GM21825 (cell line): ENCODE results near the gene EFNA5.

Experiments
- ATAC-seq: cut with Tn5 transposase; IDR thresholded peaks from one replicate; pipeline ENCODE4 v1.9.1; 2021; ENCODE audit warnings: mild to moderate bottlenecking, moderate library complexity; ENCODE audit not compliant: unreplicated experiment

EFNA5 gene

DNA sequence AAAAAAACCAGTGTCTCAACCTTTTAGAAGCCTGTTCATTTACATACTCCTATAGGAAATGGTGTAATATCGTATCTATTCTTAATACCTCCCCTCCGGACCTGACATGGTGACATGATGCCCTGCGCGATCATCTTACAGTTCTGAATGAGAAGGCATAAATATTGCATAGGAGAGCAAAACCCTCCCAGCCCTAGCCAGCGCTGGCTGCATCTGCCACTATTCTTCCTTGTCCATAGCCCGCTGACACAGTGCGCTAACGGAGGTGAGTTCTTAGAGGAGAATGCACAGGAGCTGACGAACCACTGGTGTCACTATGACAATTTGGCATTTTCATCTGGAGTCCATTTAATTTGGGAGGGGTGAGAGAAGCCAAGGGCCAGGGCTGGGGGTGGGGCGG, 290.1 kb downstream of the EFNA5 start:
- no peak for ATAC-seq

DNA sequence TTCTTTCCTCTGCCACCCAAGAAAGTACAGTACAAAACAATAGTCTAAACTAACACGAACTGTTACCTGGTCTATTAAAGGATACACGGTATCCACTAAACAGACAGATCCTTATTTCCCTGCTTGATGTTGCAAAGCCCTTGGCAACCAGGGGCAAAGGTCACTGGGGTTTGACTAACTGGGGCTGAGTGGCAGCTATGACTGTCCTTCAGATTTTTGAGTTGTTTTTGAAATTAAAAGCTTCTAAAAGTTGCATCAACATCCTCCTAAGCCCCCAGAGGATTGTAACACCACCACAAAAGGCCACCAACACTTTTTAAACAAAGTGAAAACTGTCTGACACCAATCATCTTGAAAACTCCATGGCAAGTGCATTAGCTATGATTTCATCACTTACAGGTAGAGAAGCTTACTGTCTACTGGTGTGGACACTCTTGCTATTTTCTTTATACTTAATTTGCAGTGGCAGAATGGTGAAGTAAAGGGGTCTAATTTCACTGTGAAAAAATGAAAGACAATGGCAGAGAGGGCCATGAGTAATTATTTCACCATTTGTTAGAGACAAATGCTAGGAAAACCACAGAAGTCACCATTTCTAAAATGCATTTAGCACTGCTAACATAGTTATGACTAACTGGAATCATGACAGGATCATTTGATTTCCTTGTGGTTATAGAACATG, 292.4 kb downstream of the EFNA5 start:
- no peak for ATAC-seq

DNA sequence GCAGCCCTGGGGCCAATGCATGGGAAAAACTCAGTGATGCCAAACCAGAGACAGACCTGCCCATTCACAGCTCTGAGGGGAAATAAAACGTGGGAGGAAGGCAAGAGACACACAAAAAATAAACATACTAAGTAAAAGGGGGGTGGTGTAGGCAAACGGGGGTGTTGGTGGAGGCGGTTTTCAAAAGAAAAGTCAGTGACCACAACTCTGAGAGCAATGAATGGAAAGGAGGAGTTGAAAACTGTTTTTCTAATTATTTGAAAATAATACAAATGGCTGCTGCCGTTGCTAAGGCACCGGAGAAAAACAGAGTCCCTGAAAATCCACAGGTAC, 293.5 kb downstream of the EFNA5 start:
- no peak for ATAC-seq

DNA sequence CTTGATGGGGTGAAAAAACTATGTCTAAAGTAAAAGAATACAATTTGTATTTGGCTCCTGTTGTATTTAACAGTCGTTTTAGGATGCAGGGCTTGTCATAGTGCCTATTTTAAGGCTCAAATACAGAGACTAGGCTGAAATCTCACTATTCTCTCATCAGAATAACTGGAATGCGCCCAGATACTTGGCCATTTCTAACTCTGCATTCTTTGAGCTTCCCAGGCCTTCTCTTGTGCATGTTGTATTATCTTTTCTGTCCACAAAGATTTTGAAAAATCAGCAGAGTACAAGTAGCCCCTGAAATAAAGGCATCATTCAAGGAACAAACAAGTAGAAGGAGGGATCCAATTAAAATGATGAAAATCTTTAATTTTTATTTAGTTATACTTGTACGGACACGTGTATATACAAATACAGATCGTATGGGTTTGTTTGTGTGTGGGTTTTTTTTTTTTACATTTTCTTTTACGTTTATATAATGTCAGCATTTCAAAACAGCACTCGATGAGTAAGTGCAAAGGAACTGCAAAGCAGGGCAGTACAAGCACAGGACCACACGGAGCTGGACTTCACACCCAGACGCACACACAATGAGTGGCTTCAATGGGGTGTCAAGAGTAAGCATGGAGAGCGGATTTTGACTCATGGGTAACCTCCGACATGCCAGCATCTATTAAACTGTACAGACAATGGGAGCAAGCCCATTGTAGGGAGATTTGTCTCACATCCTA, 294.0 kb downstream of the EFNA5 start:
- no peak for ATAC-seq

DNA sequence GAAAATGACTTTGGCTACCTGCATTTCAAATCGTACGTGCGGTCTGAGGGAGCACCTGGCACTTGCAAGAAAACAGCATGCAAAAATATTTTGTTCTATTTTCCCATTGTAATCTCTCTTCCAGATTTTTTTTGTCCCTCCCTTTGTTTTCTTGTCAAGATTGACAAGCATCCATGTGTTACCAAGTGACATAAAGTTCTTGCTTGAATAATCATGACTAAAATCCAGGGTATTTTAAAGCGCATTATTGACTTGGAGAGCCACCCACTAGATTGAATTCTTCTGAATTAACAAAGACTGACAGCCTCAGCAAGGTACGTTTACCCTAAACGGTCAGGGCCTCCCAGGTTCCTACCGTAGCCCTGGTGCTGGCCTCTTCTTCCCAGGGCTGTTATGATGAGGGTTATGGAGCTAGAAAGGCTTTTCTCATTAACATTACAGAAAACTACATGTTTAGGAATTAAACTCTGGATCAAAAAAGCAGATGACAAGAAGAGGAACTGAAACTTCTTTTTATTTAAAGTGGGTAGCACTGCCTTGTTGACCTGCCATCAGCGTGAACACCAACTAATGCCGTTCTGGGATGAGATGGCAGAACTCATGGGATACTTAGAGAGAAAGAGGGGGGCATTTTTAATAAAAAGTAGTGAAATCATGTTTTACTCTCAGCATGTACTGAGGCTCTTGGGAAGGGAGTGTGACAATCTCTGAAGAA, 297.0 kb downstream of the EFNA5 start:
- ATAC-seq = peak; percentile 84

DNA sequence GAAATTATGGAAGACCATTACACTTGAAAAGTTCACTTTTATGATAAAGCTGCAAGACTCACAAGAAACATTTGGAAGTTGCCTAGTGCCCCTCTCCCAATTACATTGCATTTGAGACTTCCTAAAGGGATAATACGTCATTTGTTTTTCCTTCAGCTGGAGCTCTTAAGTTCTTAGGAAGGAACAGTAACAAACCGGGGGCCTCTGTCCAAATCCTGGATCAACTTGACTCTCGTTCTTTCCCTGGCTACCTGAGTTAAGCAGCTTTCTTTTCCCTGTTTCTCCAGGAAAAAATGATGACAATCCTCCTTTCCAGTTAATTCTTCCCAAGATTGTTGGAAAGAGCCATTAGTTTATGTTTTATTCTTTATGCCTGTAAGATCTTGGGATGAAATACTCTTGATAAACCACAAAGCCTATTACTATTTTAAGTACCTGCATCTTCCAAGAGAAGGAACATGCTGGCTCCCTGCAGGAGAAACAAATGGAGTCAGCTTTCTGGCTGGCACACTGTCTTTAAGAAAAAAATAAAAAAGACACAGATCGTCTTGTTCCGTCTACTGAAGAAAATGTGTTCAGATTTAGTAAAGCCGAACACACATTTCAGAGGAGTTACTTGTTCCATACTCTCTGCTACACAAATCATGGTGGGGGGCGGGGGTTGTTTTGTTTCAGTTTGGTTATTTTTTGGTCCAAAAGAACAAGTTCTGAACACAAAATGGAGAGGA, 297.9 kb downstream of the EFNA5 start:
- ATAC-seq = no peak

DNA sequence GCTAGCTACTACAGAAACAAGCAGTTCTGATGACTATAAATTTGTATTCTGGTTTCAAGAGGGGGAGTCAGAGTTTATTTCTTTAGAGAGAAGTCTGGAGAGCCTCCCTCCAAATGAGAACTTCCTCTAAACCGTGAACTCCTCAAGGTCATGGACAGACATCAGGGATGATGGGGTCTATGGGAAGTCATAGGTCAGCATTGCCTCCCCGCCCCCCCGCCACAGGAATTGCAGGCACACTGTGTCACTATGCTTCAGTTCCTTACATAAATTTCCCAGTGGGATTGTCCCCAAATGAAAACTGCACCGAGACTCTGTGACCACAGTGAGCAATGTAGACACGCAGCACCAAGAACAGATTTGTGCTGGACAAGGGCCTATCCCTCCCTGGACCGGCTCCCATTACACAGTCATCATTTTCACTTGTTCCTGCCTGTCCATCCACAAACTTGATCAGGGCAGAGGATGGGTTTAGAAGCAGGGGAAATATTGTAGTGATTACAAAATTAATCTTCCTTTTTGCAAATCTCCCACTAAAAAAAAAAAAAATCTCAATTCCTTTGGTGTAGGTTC, 300.3 kb downstream of the EFNA5 start:
- ATAC-seq = no peak

DNA sequence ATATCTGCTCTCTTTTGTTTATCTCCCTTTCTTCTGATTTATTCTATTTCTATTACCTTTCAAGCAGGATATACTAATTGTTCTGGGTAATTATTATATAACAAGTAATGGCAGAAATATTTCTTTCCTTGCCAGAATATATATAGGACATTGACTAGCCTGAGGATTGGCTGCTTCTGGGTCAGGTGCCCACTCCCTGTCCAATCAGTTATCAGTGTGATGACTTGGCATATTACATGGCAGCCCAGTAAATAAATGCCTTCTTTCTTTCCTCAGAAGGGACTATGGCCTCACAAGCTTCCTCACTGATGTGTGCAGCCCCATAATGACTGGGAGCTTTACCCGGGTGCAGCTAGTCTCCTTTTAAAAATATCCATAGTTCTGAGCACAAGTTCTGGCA, 301.1 kb downstream of the EFNA5 start:
- ATAC-seq = no peak

DNA sequence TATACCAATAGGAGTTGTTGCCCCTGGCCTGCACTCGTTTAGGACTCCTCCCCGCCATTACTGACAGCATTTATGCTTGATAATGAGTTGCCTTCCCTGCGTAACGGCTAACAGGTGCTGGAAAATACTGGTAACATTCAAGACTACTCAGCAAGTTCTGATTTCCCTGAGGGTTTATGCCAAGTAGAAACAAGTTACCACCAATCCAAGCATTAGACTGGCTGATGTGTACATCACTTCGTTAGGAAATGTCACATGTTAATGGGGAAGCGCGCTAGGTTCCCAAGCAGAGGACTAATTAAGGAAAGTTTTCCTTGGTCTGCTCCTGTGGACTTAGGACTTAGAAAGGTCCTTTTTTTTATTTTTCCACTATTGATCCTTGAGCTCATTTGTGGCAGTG, 302.1 kb downstream of the EFNA5 start:
- ATAC-seq = no peak

DNA sequence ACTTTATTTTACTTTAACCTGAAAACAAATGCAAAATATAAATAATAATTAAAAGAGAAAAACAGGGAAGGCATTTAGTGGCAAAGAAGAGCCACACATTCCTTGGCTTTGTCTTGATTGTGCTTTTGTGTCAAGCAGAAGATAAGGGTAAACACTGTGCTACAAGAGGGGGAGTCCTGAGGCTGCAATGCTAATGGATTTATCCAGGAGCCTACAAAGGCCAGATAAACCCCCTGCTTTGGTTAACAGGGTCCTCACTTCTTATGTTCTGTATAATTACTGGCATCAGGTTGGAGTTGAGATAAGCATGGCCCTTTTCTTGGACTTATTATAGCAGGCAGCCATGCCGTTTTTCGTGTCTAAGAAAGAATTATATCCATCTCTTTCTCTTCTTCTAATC, 302.8 kb downstream of the EFNA5 start:
- no peak for ATAC-seq

DNA sequence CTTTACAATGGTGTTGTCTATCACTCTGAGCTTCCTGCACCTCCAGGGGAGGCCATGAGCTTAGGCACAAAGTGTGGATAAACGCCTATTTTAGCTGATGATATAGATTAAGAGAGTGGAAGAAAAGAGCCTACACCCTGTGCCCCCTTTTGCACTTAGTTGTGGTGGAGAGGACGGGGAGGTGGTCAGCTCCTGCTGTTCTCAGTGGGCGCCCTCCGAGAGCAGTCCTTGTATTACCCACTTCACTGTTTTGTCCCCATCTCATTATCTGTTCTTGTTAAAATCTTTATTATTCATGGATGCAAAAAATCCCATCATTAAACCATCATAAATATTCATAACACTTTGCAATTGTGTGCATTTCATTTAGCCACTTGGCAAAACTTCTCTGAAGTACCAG, 303.3 kb downstream of the EFNA5 start:
- ATAC-seq = no peak

DNA sequence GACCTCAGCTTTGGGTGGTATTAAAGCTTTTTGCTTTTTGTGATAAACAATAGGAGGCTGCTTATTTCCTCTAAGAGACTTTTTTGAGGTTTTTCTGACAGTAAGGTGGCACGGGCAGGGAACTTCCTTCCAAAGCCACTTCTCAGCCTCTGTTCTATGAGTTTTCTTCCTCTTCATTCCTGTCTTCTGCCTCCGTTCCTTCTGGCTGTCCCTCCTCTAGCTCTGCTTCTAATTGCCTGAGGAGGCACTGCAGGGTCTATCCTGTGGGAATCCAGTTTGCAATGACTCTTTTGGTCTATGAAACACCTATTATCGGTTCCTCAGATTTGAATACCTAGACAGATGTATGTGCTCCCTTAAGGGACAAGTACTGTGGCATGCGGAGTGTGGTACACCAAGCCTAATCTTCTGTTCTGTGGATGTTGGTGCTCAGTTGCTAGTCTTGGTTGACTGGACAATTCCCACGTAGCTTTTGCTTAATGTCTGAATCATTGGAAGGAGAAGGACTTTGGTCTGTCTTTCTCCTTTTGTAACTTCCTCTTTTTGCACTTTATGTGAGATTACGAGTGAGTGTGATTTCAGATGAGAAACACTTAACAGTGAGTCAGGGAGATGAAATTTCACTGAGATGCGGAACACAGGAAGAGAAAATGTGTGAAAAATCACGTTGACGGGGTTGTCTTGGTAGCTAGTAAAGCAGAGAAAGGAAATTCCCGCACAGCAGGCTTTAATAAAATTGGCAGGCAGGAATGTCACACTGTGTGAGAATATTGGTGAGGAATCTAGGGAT, 305.2 kb downstream of the EFNA5 start:
- peak; percentile 54 for ATAC-seq

DNA sequence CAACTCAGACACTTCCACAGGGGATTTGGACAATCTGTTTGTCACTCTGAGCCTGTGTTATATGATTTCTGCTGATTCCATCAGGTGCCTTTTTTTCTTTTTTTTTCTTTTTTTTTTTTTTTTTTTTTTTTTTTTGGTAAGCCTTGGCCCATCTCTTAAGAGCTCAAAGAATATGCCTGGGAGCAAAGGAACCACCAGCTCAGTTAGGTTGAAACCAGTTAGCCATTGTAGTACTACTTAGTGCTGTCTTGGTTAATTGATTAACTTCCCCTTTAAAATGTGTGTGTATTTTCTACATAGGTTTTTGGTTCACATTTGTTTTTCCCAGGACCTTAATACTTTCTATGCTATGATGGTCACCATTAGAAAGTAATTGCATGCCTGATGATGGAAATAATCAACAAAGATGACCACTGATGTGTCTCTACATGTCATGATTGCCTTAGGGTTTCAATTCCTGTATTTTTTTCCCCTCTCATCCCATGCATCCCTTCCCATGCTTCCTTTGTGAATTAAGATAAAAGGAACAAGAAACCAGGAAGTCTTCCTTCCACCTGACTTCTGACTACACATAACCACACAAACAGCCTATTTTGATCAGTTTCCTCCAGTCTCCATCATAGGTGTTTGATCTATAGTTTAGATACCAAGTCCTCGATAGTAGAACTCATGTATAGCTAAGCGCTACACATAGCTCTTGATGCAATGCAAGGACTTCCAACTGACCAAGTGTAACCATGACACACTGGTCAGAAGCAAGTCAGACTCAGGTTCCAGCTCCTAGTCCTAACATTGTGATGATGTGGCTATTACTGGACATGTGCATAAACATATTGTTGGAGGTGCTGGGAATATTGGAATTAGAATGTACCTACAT, 306.1 kb downstream of the EFNA5 start:
- ATAC-seq = peak; percentile 13

DNA sequence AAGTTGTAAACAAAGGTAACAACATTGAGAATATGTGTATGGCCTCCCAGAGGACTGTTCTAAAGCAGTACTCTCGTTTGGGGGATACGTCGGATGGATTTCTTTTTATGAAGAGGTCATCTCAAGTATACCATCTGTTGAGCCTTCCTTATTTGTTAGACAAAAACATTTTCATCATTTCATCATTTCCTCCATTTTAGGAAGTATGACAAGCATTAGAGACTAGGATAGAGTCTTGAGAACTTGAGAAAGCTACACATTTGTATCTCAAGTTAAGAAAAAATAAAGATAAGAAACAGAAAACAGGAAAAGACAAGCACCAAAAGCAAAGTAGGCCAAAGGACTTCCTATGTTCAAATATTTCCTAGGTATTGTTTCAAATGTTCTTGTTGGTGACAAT, 307.0 kb downstream of the EFNA5 start:
- ATAC-seq = no peak

DNA sequence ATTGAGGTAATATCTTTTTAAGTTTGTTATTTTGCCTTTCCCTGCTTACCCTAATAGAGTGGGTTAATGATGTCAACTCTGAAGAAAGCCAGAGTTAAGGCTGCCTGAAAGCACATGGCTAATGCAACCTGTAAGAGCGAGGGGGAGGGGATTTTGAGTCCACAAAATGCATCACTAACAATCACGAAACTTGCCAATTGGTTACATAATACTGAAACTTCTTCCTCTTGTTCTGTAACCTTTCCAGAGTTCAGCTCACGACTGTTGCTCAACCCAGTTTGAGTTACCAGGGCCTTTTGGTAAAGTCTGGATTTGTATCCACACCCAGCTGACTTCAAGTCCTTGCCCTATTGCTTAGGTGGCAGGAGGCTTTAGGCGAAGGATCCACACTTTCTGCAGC, 308.8 kb downstream of the EFNA5 start:
- ATAC-seq = no peak

DNA sequence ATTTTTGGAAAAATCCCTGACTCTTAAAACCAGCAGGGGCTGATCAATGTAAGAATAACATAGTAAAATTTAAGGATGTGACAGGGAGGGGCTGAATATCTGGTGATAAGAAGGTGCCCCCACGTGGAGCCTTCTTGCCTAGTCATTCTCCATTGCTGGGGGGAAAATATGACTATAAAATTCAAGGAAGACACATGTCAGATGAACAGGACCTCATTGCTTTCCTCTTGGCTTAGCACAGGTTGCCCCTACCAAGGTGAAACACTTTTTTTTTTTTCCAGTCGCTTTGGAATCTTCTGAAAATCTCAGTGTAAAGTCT, 310.9 kb downstream of the EFNA5 start:
- no peak for ATAC-seq

DNA sequence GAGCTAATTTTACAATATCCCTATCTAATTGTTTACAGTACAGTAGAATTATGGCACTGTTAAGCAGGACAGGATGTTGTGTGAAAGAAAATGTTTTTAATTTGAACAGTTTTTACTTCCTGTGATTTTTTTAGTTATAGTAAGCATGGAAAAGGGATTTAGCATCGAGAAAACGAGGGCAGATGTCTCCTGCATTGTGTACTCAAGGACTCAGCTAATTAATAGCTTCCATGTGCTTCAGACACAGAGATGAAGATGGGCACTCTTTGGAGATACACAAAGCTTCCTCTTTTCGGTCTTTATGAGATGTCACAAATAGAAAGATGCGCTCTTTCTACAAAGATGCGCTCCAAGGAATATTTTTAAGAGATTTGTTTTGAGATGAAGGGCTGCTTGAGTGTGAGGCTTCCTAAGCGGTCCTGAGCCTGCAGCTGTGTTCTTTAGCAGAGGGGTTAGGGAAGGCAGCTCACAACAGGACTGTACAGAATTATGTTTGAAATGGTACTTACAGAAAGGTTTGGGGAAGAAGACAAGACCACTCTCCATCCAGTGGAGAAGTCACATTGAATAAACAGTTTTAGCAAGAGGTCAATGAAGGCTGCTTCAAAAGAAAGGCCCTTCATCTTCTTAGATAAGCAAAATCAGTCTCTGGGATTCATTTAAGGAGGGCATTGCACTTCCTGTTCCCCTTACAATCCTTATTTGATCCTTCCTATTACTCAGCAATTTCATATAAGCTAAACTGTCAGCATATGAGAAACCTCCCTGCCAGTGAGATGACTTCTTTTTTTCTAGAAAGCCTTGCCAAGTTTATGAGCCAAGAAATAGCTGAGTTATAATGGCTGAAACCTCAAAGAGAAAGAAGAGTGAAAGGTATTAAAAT, 311.5 kb downstream of the EFNA5 start:
- ATAC-seq = no peak

DNA sequence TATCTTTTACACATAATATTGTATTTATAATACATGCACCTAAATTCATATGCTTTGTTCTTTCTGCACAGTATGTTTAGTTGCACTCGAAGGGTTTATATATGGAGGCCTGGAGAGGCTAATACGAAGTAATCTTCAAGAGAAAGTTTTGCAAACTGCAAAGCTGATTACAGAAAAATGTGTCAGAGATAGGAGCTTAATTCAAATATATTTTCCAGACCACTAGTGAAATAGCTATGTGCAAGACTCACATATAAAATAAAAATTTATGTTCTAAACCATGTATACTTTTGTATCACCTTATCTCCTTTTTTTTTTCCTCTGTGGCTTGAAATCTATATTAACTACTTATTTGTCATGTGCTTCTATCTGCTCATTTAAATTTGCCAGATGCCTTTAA, 313.8 kb downstream of the EFNA5 start:
- no peak for ATAC-seq

DNA sequence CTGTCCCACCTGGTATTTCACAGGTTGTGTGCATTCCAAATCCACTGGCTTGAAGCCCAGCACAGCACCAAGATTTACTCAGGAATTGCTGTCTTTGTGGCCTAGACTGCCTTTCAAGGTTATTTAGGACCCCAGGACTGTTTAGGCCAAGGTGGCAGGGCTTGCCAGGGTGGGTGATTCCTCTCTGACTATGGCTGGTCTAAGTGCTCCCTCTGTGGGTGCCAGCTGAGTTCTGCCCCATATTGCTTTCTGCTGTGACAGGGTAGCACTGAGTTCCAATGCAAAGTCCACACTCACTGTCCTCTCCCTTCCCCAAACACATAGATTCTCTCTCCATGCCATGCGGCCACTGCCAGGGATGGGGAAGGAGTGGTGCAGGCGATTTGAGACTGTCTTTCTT, 318.2 kb downstream of the EFNA5 start:
- ATAC-seq = no peak
